ENCODE data around the gene RPP30.
"Not testable (repeated sequence)": the region's sequence is repeated elsewhere in the genome, so short reads cannot be mapped to it uniquely, and the experiment has no call there.

Gene RPP30

GRCh38 chr10:90917968-90918318 is 46.2 kb downstream of the RPP30 start:
- no peak for DNase-seq

DNA sequence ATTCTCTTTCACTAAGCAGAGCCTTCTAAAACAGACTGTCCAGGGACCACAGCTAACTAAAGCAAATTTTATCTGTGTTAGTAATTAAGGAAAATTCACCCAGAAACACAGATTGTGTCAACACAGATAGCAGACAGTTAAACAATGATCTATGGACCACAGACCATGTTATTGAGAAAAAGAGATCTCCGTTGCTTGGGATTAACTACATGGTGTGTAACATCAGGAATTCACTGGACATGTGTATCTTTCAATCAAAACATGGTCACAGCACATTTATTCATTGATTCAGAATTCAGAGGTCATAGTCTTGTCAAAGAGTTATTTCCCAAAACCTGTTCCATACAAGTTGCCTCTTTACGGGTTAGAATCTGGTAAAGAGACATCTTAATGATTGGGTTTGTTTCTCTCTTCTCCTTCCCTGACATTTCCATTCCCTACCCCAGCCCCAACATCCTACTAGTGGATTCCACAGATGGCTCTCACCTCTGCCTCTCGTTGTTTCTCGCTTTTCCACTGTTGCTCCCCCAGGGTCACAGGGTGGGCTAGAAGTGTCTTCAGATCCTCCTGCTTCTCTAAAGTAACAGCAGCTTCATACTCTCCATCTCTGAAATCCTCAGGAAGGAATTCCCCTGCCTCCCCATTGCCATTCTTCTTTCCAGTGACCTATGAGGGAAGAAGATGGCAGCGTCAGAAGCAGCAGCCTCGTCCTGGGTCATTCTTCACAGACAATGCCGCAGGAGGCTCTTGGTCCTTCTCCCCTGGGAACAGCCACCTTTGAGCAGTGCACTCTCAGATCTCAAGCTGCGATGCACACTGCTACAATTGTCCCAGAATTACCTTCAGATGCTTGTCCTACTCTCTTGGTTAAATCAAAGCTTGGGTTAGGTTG is 48.2 kb downstream of the RPP30 start:
- no peak for DNase-seq

- no peak for DNase-seq
Observed at GRCh38 chr10:90920986-90921666, 49.4 kb downstream of the RPP30 start, which contains the start of gene ANKRD1. Gene ANKRD1, minus strand, starts transcription at chr10:90921087. Its CDS starts 60 bp downstream, at chr10:90921027.

DNA sequence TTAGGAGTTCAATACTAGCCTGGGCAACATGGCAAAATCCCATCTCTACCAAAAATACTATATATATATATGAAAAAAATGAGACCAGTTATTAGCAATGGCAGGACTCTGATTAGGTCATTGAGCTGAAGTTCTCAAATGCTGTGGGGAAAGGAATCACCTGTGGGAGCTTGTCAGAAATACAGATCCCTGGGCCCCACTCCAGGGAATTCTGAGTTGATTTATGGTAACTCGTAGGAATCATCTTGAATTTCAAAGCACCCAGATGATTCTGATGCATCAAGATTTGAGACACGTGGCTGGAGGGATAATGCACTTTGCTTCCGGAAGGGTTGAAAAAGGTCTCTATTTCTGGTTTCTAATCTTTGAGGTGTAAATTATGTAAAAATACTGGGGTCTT is 50.1 kb downstream of the RPP30 start:
- no peak for DNase-seq

DNA sequence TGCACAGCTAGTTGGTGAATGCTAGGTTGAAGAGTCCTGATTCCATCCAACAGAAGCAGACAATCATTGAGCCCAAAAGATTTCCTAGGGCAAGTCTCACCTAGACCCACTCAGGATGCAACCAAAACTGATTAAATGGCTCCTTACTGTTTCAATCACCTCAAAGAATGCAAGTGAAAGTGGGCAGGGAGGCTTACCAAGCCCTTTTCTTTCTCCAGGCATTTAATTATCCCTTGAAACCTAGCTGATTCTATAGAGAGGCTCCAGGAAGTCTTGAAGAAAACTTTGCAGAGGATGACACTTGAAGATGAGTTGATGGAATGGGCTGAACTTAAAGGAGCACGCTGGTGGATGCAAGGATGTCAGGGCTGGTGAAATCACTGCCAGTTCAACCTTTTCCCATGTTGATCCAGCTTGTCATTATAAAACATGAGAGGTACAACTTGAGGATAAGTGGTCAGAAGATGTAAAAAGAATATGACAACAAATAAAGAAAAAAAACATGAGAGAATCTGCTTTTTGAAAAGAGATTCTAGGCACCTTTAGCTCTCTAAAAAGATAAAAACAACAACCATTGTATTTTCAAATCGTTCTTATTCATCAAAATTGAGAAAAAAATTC is 51.4 kb downstream of the RPP30 start:
- DNase-seq: no peak

DNA sequence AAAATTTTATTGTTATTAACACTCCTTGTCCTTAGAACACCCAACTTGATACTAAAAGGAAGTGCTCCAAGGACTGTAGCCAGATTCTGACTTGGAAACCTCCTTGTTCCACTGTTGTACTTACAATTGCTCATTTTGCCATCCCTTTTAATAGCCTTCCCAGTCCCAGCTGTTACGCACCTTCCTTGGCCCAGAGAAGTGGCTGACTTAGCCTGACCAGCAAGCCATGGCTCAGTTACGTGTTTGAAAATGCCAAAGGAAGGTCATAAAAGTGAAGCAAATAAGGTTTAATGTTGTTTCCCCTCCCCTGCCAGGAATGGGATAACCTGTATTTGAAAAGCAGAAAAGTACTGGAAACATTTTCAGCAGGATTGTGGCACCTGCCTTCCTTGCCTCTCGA is 52.8 kb downstream of the RPP30 start:
- no peak for DNase-seq

DNA sequence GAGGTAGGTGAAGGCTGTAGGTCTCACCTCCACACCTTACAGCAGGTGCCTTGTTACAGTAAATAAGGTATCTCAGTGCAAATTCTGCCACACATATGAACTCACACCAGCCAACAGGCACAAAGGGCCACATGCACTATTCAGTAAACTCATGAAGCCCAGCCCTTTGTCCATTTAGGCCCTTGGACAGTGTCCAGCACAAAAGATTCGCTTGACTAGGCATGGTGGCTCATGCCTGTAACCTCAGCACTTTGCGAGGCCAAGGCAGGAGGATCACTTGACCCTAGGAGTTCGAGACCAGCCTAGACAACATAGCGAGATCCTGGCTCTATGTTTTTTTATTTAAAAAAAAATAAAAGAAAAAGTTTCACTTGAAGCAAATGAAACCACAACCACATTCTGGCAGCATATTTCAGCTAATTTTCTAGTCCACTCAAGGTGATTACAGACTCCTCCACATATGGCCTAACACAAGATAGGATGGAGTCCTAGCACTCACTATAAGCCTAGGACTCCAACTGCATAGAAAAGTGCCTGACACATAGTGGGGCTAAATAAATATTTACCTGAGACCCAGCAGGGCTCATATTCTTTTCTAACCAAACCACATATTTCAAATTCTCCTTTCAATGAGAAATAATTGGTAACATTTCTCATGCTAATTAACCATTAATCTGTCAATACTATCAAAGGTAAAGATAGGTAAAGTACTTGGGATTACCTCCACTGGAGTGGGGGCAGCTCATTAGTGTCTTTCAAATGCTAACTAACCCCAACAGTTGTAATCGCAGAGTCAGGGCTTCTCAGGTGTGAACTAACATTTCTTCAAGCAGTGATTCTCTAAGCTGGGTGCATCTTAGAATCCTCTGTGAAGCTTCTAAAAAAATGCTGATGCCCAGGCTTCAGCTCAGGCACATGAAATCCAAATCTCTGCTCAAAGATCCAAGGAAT is 53.6 kb downstream of the RPP30 start:
- no peak for DNase-seq

GRCh38 chr10:90927293-90927692 is 55.5 kb downstream of the RPP30 start:
- no peak for DNase-seq

GRCh38 chr10:90929179-90929578 is 57.4 kb downstream of the RPP30 start:
- no peak for DNase-seq

GRCh38 chr10:90930070-90930837 is 58.5 kb downstream of the RPP30 start:
- no peak for DNase-seq

- DNase-seq: no peak
Observed at GRCh38 chr10:90930971-90931871, 59.4 kb downstream of the RPP30 start.

DNA sequence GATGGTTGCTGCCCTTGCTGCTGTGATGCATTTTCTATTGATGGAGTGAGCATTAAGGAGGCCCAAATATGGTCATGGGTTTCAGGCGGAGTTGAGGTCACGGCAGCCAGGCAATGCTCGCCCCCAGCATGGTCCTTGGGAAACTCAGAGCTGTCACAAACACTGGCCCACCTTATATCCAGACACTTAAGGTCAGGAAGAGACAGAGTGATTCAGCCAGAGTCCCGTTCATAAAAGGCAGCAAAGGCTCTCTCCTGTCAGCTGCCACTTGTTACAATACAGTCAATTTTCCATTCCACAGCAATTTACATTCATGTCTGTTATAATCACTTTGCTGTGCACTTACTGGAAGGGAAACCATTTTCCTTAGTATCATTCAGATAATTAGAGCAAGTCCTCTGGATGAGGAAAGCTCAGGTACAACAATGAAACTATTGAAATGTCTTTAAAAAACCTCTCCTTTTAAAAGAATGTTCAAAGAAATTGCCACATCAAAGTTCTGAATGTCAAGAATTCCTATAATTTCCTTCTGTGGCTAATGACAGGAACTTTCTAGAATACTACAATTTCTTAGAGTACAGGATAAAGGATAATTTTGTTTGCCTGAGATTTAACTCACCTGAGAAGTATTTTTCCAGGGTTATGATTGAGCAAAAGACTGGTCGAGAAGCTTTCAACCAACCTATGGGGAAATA is 64.0 kb downstream of the RPP30 start:
- DNase-seq: no peak

GRCh38 chr10:90936276-90936659 is 64.5 kb downstream of the RPP30 start:
- DNase-seq: no peak

- no peak for DNase-seq
Observed at GRCh38 chr10:90937645-90938258, 66.0 kb downstream of the RPP30 start.

GRCh38 chr10:90939116-90939515 is 67.3 kb downstream of the RPP30 start:
- DNase-seq: no peak

- DNase-seq: no peak
Observed at GRCh38 chr10:90939648-90940047, 67.9 kb downstream of the RPP30 start.

- DNase-seq: not testable (repeated sequence)
Observed at GRCh38 chr10:90942980-90943379, 71.2 kb downstream of the RPP30 start.

GRCh38 chr10:90944749-90945148 is 73.0 kb downstream of the RPP30 start:
- DNase-seq: no peak

GRCh38 chr10:90945491-90946070 is 73.8 kb downstream of the RPP30 start:
- DNase-seq: no peak

Measured in retina (tissue), 1 donor.